Fibroblast of lung (primary cell): ENCODE data around the gene UBN1.

Experiments used
- CTCF ChIP-seq, 2 donors: IDR thresholded peaks in 1 of 2; conservative IDR thresholded peaks in 1 of 2; 1 replicate in 1 of 2; 2 replicates in 1 of 2; pipeline ENCODE4 v1.5.1; 2011 to 2012; ENCODE audit warnings: low read length in 2 of 2, control low read depth in 1 of 2, inconsistent platforms in 1 of 2, low read depth in 1 of 2, mild to moderate bottlenecking in 1 of 2
- EZH2 ChIP-seq: IDR thresholded peaks from 2 replicates; pipeline ENCODE4 v1.5.1; 2012; ENCODE audit warnings: low read length, control low read depth, mild to moderate bottlenecking; ENCODE audit errors: missing control alignments

- TF ChIP-seq CTCF (conservative IDR thresholded peaks at IDR 0.05 in 1 of 2, IDR thresholded peaks at IDR 0.05 in 1 of 2; ENCODE audit: low read depth in 1 of 2, low read length in 2 of 2) (no peak), EZH2 (no peak)
Measured at GRCh38 chr16:4928227-4928626, 80.9 kb downstream of the UBN1 start.
